Left lung (tissue), 14 donors: Measurements from ENCODE around the gene VPS26C. TPM values are rescaled to one million over a fixed set of nuclear protein-coding genes. Genes with fewer than 3 reads are reported as not detected.
"Not testable (repeated sequence)": the region's sequence is repeated elsewhere in the genome, so short reads cannot be mapped to it uniquely, and the experiment has no call there.

Experiments used
- ATAC-seq: fragments of 200-7000 bp; cut with Tn5 transposase; one replicate; pipeline ENCODE4 v1.9.1; 2020; ENCODE audit warnings: moderate library complexity
- DNase-seq, 4 donors: peaks; one replicate each; pipeline ENCODE4 v3.0.0-alpha.2; 2013 to 2020
- H3K27ac ChIP-seq, 2 donors: fragments of 200-600 bp; sonication (generic) in 1 of 2; one replicate each; pipeline versions ENCODE4 v1.5.0 to v1.8.0; 2020 to 2021
- H3K27me3 ChIP-seq, 2 donors: fragments of 200-600 bp; sonication (generic) in 1 of 2; one replicate each; pipeline versions ENCODE4 v1.5.0 to v1.8.0; 2020 to 2021
- H3K36me3 ChIP-seq, 2 donors: fragments of 200-600 bp; sonication (generic) in 1 of 2; one replicate each; pipeline versions ENCODE4 v1.5.0 to v1.8.0; 2020 to 2021
- H3K4me1 ChIP-seq, 2 donors: fragments of 200-600 bp; one replicate each; pipeline ENCODE4 v1.8.0; 2021
- H3K4me3 ChIP-seq, 2 donors: fragments of 200-600 bp; sonication (generic) in 1 of 2; one replicate each; pipeline versions ENCODE4 v1.5.0 to v1.8.0; 2020 to 2021; ENCODE audit warnings: mild to moderate bottlenecking in 1 of 2
- H3K9me3 ChIP-seq, 2 donors: fragments of 200-600 bp; sonication (generic) in 1 of 2; one replicate each; pipeline versions ENCODE4 v1.5.0 to v1.8.0; 2020 to 2021
- intact Hi-C, 2 donors: fragments of 100-400 bp; cut with DNase I; formaldehyde crosslinking; loops; one replicate each; pipeline versions ENCODE4 v1.11.2 to v1.14.2; 2022
- long read RNA-seq, 12 donors: library from polyadenylated mRNA in 2 of 12; unstranded in 2 of 12; transcript quantifications; one replicate each; pipeline ENCODE4 v2.0.0 and lab custom pipeline, GENCODE V29; 2019 to 2026
- polyA plus RNA-seq, 6 donors: library from polyadenylated mRNA; unstranded; fragments of 120-200 nt; gene quantifications; one replicate each; pipeline ENCODE4 v1.2.1, GENCODE V29; 2013; ENCODE audit not compliant: insufficient read length in 6 of 6
- total RNA-seq, 2 donors: library from RNA; stranded (reverse); fragmentation: NEBNext Ultra II Directional; extraction: Animal tissue kit (Norgen Biotek cat#: 25700); gene quantifications; one replicate each; pipeline ENCODE4 v1.2.1, GENCODE V29; 2021
- TF ChIP-seq, protein P1 (sequence below), 2 donors: fragments of 200-600 bp; sonication (generic) in 1 of 2; IDR thresholded peaks; one replicate each; pipeline versions ENCODE4 v1.5.0 to v1.8.0; 2021; ENCODE audit warnings: antibody characterized with exemption in 2 of 2
- donor health status: DM: no; HTN: yes; CAD: no.
- donor health status: DM: no; HTN: no; CAD: no.

VPS26C gene
- 10 to 100 TPM; 46.0 to 66.2 TPM for total RNA-seq
- polyA plus RNA-seq, result 10 to 100 TPM; 34.6 to 41.3 (median 37.8) TPM
- long read RNA-seq, donor 1, transcript VPS26C-201 (8 exons, 3,256 nt), result major isoform, 8 of 16 reads
- long read RNA-seq, donor 1, transcript VPS26C-206 (3 exons, 715 nt), result minor isoform, 5 of 16 reads
- long read RNA-seq, donor 1, partial matches to known transcripts, result 0 of 16 reads
- long read RNA-seq, donor 1, other reads (novel, unspliced or antisense), result 0 of 16 reads
- long read RNA-seq, donor 2, partial matches to known transcripts, result 0 of 10 reads
- long read RNA-seq, donor 2, other reads (novel, unspliced or antisense), result 0 of 10 reads
- long read RNA-seq, donor 3, transcript VPS26C-213 (2 exons, 959 nt), result major isoform, 5 of 13 reads
- long read RNA-seq, donor 3, transcript VPS26C-201 (8 exons, 3,256 nt), result major isoform, 5 of 13 reads
- long read RNA-seq, donor 3, partial matches to known transcripts, result 0 of 13 reads
- long read RNA-seq, donor 3, other reads (novel, unspliced or antisense), result 0 of 13 reads
- long read RNA-seq, donor 4, partial matches to known transcripts, result 0 of 10 reads
- long read RNA-seq, donor 4, other reads (novel, unspliced or antisense), result 0 of 10 reads
- long read RNA-seq, donor 5, partial matches to known transcripts, result 0 of 5 reads
- long read RNA-seq, donor 5, other reads (novel, unspliced or antisense), result 0 of 5 reads
- long read RNA-seq, donor 6, partial matches to known transcripts, result 0 of 6 reads
- long read RNA-seq, donor 6, other reads (novel, unspliced or antisense), result 0 of 6 reads
- long read RNA-seq, donor 7, transcript VPS26C-201 (8 exons, 3,256 nt), result major isoform, 5 of 8 reads
- long read RNA-seq, donor 7, partial matches to known transcripts, result 0 of 8 reads
- long read RNA-seq, donor 7, other reads (novel, unspliced or antisense), result 0 of 8 reads
- long read RNA-seq, donor 8, transcript VPS26C-213 (2 exons, 959 nt), result major isoform, 5 of 11 reads
- long read RNA-seq, donor 8, partial matches to known transcripts, result 0 of 11 reads
- long read RNA-seq, donor 8, other reads (novel, unspliced or antisense), result 0 of 11 reads
- long read RNA-seq, donor 9, result 0 reads
- long read RNA-seq, donor 10, transcript VPS26C-201 (8 exons, 3,256 nt), result major isoform, 6 of 13 reads
- long read RNA-seq, donor 10, partial matches to known transcripts, result 0 of 13 reads
- long read RNA-seq, donor 10, other reads (novel, unspliced or antisense), result 2 of 13 reads
- long read RNA-seq, donor 11, partial matches to known transcripts, result 0 of 9 reads
- long read RNA-seq, donor 11, other reads (novel, unspliced or antisense), result 0 of 9 reads
- long read RNA-seq, donor 12, partial matches to known transcripts, result 0 of 3 reads
- long read RNA-seq, donor 12, other reads (novel, unspliced or antisense), result 0 of 3 reads

DNA sequence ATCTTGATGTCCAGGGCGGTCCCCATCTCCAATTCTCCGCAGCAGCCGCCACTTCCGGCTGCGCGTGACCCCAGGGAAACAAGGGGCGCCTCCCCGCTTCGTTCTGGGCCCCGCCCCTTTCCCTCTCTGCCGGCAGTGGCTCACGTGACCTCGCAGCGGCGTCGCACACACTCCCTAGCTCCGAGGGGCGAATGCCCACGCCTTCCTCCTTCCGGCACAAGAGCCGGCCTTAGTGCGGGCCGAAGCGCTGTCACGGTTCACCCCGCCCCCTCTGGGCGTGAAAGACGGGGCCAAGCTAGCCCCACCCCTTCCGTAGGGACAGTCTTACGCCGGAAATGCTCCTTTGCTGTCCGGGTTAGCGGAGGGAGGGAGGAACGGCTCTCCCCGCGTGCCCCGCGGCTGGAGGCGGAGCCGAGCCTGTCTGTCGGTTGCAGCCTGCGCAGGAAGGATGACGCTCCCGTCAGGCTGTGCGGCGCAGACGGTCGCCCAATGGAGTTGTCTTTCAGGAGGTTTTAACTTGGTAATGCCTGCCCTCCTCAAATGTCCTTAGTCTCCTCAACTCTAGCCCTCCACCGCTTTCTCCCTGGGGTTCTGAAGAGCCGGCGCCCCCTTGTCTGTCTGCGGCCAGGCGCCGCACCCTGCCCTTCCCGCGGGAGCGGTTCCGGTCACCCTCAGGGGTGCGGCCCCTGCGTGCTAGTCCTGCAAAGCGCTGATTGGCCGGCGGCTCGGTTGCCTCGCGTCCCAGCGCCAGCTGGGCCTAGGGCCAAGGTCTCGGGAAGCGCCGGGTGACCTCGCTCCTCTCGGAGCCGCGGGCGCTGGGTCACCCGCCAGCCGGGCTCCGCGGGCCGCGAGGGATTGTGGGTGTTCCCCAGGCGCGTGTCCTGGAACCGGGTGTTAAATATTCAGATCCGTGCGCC is at the start of gene VPS26C:
Gene VPS26C, minus strand, starts transcription at position 66 of the 917 bp plus-strand sequence. Its CDS starts 40 bp downstream, at position 26.
- ATAC-seq (peak; percentile 95), DNase-seq (peak; percentile 98 to 100 (median 100))
- Histone ChIP-seq H3K27ac (peak within 1 kb of the TSS; percentile 99), H3K36me3 (no peaks in the 10 kb centered on the region), H3K9me3 (no peaks in the 10 kb centered on the region), H3K4me1 (peaks cover 7 to 43% of the 10 kb centered on the region in 2 donors), H3K27me3 (no peaks in the 10 kb centered on the region), H3K4me3 (peak within 1 kb of the TSS; percentile 94 to 98)
- intact Hi-C loops, result loop anchor here in 1 of 2 donors (10.0 kb wide), 1 partner anchor 97 kb away; the partner anchor contains the start of gene DYRK1A
- TF ChIP-seq, protein P1, sequence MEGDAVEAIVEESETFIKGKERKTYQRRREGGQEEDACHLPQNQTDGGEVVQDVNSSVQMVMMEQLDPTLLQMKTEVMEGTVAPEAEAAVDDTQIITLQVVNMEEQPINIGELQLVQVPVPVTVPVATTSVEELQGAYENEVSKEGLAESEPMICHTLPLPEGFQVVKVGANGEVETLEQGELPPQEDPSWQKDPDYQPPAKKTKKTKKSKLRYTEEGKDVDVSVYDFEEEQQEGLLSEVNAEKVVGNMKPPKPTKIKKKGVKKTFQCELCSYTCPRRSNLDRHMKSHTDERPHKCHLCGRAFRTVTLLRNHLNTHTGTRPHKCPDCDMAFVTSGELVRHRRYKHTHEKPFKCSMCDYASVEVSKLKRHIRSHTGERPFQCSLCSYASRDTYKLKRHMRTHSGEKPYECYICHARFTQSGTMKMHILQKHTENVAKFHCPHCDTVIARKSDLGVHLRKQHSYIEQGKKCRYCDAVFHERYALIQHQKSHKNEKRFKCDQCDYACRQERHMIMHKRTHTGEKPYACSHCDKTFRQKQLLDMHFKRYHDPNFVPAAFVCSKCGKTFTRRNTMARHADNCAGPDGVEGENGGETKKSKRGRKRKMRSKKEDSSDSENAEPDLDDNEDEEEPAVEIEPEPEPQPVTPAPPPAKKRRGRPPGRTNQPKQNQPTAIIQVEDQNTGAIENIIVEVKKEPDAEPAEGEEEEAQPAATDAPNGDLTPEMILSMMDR (IDR thresholded peaks at IDR 0.05), result peak in 1 of 2 donors; percentile 11

DNA sequence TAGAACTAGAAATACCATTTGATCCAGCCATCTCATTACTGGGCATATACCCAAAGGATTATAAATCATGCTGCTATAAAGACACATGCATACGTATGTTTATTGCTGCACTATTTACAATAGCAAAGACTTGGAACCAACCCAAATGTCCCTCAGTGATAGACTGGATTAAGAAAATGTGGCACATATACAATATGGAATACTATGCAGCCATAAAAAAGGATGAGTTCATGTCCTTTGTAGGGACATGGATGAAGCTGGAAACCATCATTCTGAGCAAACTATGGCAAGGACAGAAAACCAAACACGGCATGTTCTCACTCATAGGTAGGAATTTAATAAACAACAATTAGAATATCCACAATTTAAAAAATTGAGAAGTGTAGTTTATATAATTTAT is 48.9 kb upstream of the VPS26C start:
- DNase-seq, H3K36me3 ChIP-seq, H3K4me1 ChIP-seq, ATAC-seq, H3K27ac ChIP-seq, H3K4me3 ChIP-seq, H3K27me3 ChIP-seq, intact Hi-C loops: not testable (repeated sequence)
- H3K9me3 ChIP-seq, result peaks cover 0 to 22% of the 10 kb centered on the region in 2 donors

DNA sequence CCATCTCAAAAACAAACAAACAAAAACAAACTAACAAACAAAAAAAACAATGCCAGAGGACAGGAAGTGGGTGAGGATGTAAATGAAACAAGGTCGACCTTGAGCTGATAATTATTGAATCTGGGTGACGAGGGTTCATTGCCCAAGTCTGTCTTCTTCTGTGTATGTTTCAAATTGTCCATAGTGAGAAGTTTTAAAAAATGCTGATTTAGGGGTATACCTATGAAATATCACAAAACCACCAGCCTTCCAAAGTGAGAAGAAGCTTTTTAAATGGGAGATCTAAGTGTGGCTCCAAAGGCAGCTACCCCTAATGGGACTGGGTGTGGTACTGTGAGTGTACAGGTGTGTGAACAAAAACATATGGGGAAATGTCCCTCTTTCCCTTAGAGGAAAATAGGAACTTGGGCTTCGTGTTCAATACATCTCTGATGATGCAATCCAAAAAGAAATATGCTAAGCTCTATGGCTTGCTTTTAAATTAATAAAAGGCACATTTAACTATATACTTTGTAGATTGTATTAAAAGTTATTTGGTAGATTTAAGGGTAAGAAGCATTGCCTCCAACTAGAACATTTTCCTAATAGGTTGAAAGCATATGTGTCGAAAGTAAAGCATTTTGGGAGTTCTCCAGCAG is 33.1 kb upstream of the VPS26C start:
- no peak for DNase-seq
- ATAC-seq, result no peak
- Histone ChIP-seq H3K4me1 (peaks cover 0 to 1% of the 10 kb centered on the region in 2 donors), H3K27ac (no peak overlapping the region), H3K27me3 (no peaks in the 10 kb centered on the region), H3K4me3 (no peak overlapping the region), H3K36me3 (no peaks in the 10 kb centered on the region), H3K9me3 (no peaks in the 10 kb centered on the region)
- intact Hi-C loops, result no loop called here
- TF ChIP-seq, protein P1 (IDR thresholded peaks at IDR 0.05), result no peak

DNA sequence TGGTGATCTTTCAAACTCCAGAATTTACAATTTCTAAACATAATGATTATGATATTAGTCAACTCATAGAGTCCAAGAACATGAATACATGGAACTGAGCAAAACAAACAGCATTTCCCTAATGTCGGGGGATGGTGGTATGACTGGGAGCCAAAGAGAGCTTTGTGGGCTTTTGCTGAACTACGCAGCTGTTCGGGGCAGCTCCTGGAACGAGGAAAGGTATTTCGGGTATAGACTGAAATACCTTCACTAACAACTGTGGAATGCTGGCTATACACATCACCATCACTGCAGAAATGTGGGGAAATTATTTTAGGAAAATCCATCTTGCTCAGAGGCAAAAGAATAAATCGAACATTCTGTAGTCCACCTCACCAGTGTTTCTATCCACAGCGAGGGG is 30.2 kb upstream of the VPS26C start:
- Histone ChIP-seq H3K4me1 (peaks cover 3 to 15% of the 10 kb centered on the region in 2 donors), H3K4me3 (no peak overlapping the region), H3K27ac (no peak overlapping the region), H3K36me3 (no peaks in the 10 kb centered on the region), H3K27me3 (no peaks in the 10 kb centered on the region), H3K9me3 (no peaks in the 10 kb centered on the region)
- ATAC-seq (no peak), DNase-seq (no peak)
- TF ChIP-seq, protein P1 (IDR thresholded peaks at IDR 0.05), result no peak
- intact Hi-C loops, result no loop called here
